ENCODE data around the gene RAPGEF4. TPM values are rescaled to one million over a fixed set of nuclear protein-coding genes. Genes with fewer than 3 reads are reported as not detected.

The RAPGEF4 gene
- total RNA-seq, 3 donors from 2014 or later = 1.2 to 2.8 (median 2.2) TPM

DNA sequence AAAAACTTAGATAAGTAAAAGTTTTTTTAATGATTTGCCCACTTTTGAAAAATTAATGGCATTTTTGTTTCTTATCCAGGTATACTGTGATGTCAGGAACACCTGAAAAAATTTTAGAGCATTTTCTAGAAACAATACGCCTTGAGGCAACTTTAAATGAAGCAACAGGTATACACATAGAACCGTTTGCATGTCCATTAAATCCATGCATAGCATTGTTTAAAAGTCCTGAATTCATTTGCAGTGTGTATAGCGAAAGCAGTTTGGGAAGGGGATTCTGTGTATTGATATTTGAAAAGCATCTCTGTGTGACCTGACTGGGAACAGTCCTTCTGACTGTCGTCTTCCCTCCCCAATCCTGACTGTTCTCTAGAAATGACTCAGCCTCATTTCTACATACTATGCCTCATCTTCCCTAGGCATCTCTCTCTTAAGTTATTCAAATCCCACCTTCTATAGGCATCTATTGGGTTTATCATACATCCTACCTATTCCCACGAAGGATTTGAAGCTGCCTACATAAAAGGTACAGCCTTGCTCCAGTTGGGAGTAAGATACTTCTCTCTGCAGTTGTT lies 260.8 kb downstream of the RAPGEF4 start:
- no peak for ATAC-seq
- Histone ChIP-seq H3K36me3 (ENCODE audit: low read depth) (no peaks in the 10 kb centered on the region), H3K4me1 (ENCODE audit: low read depth) (no peaks in the 10 kb centered on the region), H3K4me3 (no peak overlapping the region), H3K9me3 (no peaks in the 10 kb centered on the region)
- intact Hi-C loops (cut with DNase I, micrococcal nuclease) = no loop called here
- TF ChIP-seq, protein P1, sequence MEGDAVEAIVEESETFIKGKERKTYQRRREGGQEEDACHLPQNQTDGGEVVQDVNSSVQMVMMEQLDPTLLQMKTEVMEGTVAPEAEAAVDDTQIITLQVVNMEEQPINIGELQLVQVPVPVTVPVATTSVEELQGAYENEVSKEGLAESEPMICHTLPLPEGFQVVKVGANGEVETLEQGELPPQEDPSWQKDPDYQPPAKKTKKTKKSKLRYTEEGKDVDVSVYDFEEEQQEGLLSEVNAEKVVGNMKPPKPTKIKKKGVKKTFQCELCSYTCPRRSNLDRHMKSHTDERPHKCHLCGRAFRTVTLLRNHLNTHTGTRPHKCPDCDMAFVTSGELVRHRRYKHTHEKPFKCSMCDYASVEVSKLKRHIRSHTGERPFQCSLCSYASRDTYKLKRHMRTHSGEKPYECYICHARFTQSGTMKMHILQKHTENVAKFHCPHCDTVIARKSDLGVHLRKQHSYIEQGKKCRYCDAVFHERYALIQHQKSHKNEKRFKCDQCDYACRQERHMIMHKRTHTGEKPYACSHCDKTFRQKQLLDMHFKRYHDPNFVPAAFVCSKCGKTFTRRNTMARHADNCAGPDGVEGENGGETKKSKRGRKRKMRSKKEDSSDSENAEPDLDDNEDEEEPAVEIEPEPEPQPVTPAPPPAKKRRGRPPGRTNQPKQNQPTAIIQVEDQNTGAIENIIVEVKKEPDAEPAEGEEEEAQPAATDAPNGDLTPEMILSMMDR (IDR thresholded peaks at IDR 0.05) = no peak
- DNase-seq = no peak

DNA sequence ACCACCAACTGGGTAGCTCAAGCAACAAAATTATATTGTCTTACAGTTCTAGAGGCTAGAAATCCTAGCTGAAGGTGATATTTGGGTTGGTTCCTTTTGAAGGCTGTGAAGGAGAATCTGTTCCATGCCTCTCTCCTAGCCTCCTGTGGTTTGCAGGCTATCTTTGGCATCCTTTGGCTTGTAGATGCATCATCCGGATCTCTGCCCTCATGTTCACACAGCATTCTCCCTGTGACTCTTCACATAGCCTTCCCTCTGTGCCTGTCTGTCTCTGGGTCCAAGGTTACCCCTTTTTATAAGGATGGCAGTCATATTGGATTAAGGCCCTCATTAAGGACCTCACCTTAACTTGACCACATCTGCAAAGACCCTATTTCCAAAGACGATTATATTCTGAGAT lies 261.4 kb downstream of the RAPGEF4 start:
- Histone ChIP-seq H3K4me3 (no peak overlapping the region), H3K9me3 (no peaks in the 10 kb centered on the region), H3K4me1 (ENCODE audit: low read depth) (no peaks in the 10 kb centered on the region), H3K36me3 (ENCODE audit: low read depth) (no peaks in the 10 kb centered on the region)
- TF ChIP-seq, protein P1 (IDR thresholded peaks at IDR 0.05) = no peak
- intact Hi-C loops (cut with DNase I, micrococcal nuclease) = no loop called here
- DNase-seq (no peak), ATAC-seq (no peak)

DNA sequence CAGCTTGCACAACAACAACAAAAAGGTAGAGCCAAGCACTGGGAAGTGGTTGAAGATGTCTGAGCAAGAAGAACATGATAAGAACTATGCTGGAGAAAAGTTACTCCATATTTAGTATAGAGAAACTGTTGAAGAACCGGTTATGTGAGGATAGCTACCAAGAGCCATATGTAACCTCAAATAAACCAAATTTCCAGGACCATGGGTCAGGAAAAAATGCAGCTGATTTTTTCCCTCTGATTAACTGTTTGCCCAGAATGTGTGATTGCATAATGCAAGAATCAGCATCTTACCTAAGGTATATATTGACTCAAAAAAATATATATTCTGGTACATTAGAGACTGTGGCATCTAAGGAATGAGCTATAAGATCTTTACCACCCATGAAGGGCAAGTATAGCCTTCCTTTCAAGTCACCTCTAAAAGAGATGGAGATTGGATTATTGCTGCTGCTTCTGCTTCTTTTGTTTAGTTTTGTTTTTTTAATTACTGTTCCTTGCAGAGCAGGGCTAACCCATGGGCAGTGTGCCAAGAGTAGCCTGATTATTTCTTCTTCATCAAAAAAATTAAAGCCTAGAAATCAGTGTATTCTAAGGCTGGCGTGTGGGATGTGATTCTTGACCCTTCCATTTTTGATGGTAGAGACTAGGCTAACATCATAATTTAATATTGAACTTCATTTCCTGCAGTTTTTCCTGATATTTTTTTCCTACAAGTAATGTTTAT lies 263.1 kb downstream of the RAPGEF4 start:
- Histone ChIP-seq H3K36me3 (ENCODE audit: low read depth) (no peaks in the 10 kb centered on the region), H3K4me3 (no peak overlapping the region), H3K9me3 (no peaks in the 10 kb centered on the region), H3K4me1 (ENCODE audit: low read depth) (no peaks in the 10 kb centered on the region)
- intact Hi-C loops (cut with DNase I, micrococcal nuclease) = no loop called here
- ATAC-seq = no peak
- TF ChIP-seq, protein P1 (IDR thresholded peaks at IDR 0.05) = no peak
- DNase-seq = no peak

DNA sequence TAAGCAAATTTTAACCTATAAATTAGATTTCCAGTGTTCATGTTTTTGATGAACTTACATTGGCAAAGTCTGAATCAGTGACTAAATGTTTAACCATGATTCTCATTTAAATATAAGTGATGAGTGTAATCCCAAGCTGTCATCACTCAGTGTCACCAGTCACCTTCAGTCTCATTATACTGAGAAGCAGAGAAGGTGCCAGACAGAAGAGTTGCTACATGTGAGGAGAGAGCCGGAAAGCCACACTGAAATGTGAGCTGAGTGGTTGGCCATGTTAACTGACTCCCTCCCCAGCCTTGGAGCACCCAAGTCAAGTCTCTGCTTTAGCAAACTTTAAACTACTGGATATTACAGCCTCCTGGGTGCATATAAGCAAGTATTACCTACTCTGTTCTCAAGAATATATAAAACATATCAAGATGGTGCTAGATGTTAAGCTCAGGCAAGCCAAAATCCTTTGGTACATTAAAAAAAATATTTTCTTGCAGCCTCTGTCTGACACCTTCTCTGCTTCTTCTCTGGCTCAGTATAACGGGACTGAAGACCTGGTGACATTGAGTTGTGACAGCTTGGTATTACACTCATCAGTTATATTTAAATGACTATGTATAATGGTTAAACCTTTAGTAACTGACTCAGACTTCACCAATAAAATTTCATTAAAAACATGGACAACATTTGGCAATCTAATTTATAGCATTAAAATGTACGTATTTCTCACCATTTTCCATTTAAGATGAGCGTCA lies 264.2 kb downstream of the RAPGEF4 start:
- intact Hi-C loops (cut with DNase I, micrococcal nuclease) = no loop called here
- Histone ChIP-seq H3K4me1 (ENCODE audit: low read depth) (no peaks in the 10 kb centered on the region), H3K4me3 (no peak overlapping the region), H3K36me3 (ENCODE audit: low read depth) (no peaks in the 10 kb centered on the region), H3K9me3 (no peaks in the 10 kb centered on the region)
- DNase-seq (no peak), ATAC-seq (no peak)
- TF ChIP-seq, protein P1 (IDR thresholded peaks at IDR 0.05) = no peak

DNA sequence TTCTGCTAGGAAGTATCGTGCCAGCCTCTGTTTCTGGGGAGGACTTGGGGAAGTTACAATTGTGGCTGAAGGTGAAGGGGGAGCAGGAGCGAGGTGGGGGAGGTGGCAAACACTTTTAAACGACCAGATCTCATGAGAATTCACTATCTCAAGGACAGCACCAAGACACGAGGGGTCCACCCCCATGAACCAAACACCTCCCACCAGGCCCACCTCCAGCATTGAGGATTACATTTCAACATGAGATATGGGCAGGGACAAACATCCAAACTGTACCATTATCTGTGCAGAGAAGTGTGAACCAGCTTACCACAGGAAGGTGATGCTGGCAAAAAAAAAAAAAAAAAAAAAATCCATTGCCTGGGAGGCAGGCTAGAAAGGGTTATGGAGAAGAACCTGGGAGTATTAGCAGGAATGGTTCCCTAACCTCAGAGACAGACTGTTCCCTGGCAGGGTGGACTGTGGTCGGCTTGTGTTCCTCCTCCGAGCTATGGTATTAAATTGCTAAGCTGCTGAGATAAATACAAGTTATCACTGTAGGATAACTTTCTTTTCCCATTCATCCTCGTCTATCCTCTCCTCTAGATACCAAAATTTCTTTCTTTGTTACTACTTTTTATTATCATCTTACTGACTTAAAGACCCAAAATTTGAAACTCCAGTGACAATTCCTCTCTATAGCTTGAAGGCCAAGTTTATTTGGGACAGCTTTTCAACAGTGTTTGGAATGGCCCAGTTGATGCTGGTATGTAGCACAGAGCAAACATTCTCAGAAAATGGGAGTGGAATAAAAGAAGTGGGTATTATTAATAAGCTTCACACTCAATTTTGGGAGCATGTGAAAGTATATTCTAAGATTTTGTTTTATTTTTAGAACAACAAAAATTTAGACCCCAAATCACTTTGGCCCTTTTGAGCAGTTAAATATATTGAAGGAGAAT lies 266.3 kb downstream of the RAPGEF4 start:
- Histone ChIP-seq H3K9me3 (no peaks in the 10 kb centered on the region), H3K4me3 (no peak overlapping the region), H3K36me3 (ENCODE audit: low read depth) (no peaks in the 10 kb centered on the region), H3K4me1 (ENCODE audit: low read depth) (no peaks in the 10 kb centered on the region)
- ATAC-seq (no peak), DNase-seq (no peak)
- TF ChIP-seq, protein P1 (IDR thresholded peaks at IDR 0.05) = no peak
- intact Hi-C loops (cut with DNase I, micrococcal nuclease) = no loop called here

Data from mucosa of descending colon (tissue), 3 donors.